ENCODE results near the gene SKA3. TPM values are rescaled to one million over a fixed set of nuclear protein-coding genes. Genes with fewer than 3 reads are reported as not detected.

Gene SKA3
- total RNA-seq, 1 donor: 13.8 TPM

DNA sequence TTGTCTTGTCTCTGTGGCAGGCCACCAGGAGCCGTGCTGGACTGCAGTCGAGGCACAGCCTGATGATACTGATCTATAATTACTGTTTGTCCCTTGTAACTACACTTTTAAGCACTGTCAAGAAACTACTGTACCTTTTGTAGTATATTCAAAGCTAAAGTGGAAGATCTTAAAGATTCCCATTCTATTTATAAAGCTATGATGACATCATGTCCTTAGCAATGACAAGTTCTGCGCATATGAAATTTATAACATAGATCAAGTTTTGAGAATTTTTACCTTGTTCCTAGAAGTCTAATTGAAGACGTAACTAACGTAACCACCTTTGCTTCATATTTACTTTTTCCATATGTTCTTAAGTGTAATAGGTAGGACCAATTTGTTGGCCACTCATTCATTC lies 58.2 kb downstream of the SKA3 start:
- Histone ChIP-seq H3K9me3 (ENCODE audit: low read depth, low read length) (no peaks in the 10 kb centered on the region), H3K27ac (ENCODE audit: low read depth, low read length) (no peak overlapping the region), H3K36me3 (ENCODE audit: insufficient read depth, low read length) (no peaks in the 10 kb centered on the region), H3K79me2 (ENCODE audit: insufficient read depth, low read length) (no peaks in the 10 kb centered on the region), H4K20me1 (ENCODE audit: insufficient read depth, low read length) (no peaks in the 10 kb centered on the region), H3K4me3 (ENCODE audit: insufficient read depth, low read length) (no peak overlapping the region), H3K4me1 (ENCODE audit: insufficient read depth, low read length) (no peaks in the 10 kb centered on the region), H3K27me3 (ENCODE audit: insufficient read depth, low read length) (no peaks in the 10 kb centered on the region), H3K4me2 (ENCODE audit: insufficient read depth, low read length) (no peak overlapping the region), H2AFZ (ENCODE audit: low read length) (peak overlapping the region; percentile 46)
- TF ChIP-seq, protein P1, sequence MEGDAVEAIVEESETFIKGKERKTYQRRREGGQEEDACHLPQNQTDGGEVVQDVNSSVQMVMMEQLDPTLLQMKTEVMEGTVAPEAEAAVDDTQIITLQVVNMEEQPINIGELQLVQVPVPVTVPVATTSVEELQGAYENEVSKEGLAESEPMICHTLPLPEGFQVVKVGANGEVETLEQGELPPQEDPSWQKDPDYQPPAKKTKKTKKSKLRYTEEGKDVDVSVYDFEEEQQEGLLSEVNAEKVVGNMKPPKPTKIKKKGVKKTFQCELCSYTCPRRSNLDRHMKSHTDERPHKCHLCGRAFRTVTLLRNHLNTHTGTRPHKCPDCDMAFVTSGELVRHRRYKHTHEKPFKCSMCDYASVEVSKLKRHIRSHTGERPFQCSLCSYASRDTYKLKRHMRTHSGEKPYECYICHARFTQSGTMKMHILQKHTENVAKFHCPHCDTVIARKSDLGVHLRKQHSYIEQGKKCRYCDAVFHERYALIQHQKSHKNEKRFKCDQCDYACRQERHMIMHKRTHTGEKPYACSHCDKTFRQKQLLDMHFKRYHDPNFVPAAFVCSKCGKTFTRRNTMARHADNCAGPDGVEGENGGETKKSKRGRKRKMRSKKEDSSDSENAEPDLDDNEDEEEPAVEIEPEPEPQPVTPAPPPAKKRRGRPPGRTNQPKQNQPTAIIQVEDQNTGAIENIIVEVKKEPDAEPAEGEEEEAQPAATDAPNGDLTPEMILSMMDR (IDR thresholded peaks at IDR 0.05; ENCODE audit: extremely low read depth, low read depth, low read length): no peak
- DNase-seq (ENCODE audit: insufficient read length, low spot score, missing footprints): no peak

DNA sequence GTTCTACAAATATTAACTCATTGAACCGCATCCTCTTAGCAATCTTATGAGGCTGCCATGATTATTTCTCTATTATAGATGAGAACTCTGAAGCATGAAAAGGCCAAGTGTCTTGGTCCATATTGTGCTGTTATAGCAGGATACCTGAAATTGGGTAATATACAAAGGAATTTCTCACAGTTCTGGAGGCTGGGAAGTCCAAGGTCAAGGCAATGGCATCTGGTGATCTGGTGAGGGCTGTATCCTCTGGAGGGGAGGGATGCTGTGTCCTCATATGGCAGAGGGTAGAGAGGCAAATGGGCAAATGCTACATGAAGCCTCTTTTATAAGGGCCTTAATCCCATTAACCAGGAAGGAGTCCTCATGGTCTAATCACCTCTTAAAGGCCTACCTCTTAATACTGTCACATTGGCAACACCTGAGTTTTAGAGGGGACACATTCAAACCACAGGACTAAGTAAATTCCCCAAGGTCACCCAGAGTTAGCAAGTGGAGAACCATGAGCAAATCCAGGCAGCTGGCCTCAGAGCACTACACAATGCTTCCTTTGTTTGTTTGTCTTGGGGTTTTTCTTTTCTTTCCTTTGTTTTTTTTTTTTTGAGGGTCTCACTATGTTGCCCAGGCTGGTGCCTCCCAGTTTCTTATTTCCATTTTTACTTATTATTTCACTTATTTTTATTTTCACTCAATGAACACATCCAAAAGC lies 59.1 kb downstream of the SKA3 start:
- TF ChIP-seq, protein P1 (IDR thresholded peaks at IDR 0.05; ENCODE audit: extremely low read depth, low read depth, low read length): no peak
- no peaks in the 10 kb centered on the region for H3K36me3 ChIP-seq (ENCODE audit: insufficient read depth, low read length)
- H3K4me3 ChIP-seq (ENCODE audit: insufficient read depth, low read length): no peak overlapping the region
- H3K4me1 ChIP-seq (ENCODE audit: insufficient read depth, low read length): no peaks in the 10 kb centered on the region
- no peak overlapping the region for H2AFZ ChIP-seq (ENCODE audit: low read length)
- H3K79me2 ChIP-seq (ENCODE audit: insufficient read depth, low read length): no peaks in the 10 kb centered on the region
- no peak for DNase-seq (ENCODE audit: insufficient read length, low spot score, missing footprints)
- no peaks in the 10 kb centered on the region for H4K20me1 ChIP-seq (ENCODE audit: insufficient read depth, low read length)
- no peaks in the 10 kb centered on the region for H3K9me3 ChIP-seq (ENCODE audit: low read depth, low read length)
- no peak overlapping the region for H3K27ac ChIP-seq (ENCODE audit: low read depth, low read length)
- no peaks in the 10 kb centered on the region for H3K27me3 ChIP-seq (ENCODE audit: insufficient read depth, low read length)
- H3K4me2 ChIP-seq (ENCODE audit: insufficient read depth, low read length): no peak overlapping the region

DNA sequence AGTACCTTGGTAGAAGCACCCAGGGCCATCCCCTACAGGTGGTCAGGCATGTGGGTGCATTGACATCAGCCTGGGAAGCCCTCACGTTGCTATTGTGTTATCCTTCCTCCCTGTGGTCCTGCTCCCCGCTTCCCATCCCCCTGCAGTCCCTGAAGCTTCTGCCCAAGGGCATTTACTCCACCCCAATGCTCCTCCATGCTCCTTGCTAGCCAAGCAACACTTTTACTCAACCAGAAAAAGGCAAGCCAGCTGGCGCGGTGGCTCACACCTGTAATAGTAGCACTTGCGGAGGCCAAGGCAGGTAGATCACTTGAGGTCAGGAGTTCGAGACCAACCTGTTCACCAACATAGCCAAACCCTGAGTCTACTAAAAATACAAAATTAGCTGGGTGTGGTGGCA lies 60.2 kb downstream of the SKA3 start:
- no peaks in the 10 kb centered on the region for H3K79me2 ChIP-seq (ENCODE audit: insufficient read depth, low read length)
- no peaks in the 10 kb centered on the region for H4K20me1 ChIP-seq (ENCODE audit: insufficient read depth, low read length)
- TF ChIP-seq, protein P1 (IDR thresholded peaks at IDR 0.05; ENCODE audit: extremely low read depth, low read depth, low read length): no peak
- H3K9me3 ChIP-seq (ENCODE audit: low read depth, low read length): no peaks in the 10 kb centered on the region
- DNase-seq (ENCODE audit: insufficient read length, low spot score, missing footprints): no peak
- no peak overlapping the region for H2AFZ ChIP-seq (ENCODE audit: low read length)
- H3K4me1 ChIP-seq (ENCODE audit: insufficient read depth, low read length): no peaks in the 10 kb centered on the region
- no peaks in the 10 kb centered on the region for H3K36me3 ChIP-seq (ENCODE audit: insufficient read depth, low read length)
- H3K27me3 ChIP-seq (ENCODE audit: insufficient read depth, low read length): no peaks in the 10 kb centered on the region
- no peak overlapping the region for H3K27ac ChIP-seq (ENCODE audit: low read depth, low read length)
- H3K4me3 ChIP-seq (ENCODE audit: insufficient read depth, low read length): no peak overlapping the region
- no peak overlapping the region for H3K4me2 ChIP-seq (ENCODE audit: insufficient read depth, low read length)

DNA sequence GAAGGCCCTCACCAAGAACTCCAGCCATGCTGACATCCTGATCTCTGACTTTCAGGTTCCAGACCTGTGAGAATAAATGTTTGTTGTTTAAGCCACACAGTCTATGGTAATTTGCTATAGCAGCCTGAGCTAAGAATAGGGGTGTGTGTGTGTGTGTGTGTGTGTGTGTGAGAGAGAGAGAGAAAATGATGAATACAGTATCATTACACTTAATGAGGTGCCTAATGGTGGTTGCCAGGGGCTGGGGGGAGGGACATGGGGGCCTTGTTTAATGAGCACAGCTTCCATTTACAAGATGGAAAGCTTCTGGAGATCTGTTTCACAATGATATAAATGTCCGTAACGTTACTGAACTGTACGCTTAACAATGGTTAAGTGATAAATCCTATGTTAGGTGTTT lies 61.1 kb downstream of the SKA3 start:
- H4K20me1 ChIP-seq (ENCODE audit: insufficient read depth, low read length): no peaks in the 10 kb centered on the region
- H3K27me3 ChIP-seq (ENCODE audit: insufficient read depth, low read length): no peaks in the 10 kb centered on the region
- H3K4me1 ChIP-seq (ENCODE audit: insufficient read depth, low read length): no peaks in the 10 kb centered on the region
- no peak overlapping the region for H3K4me2 ChIP-seq (ENCODE audit: insufficient read depth, low read length)
- no peaks in the 10 kb centered on the region for H3K36me3 ChIP-seq (ENCODE audit: insufficient read depth, low read length)
- H3K27ac ChIP-seq (ENCODE audit: low read depth, low read length): no peak overlapping the region
- no peak for DNase-seq (ENCODE audit: insufficient read length, low spot score, missing footprints)
- H3K9me3 ChIP-seq (ENCODE audit: low read depth, low read length): no peaks in the 10 kb centered on the region
- no peak overlapping the region for H3K4me3 ChIP-seq (ENCODE audit: insufficient read depth, low read length)
- no peak overlapping the region for H2AFZ ChIP-seq (ENCODE audit: low read length)
- H3K79me2 ChIP-seq (ENCODE audit: insufficient read depth, low read length): no peaks in the 10 kb centered on the region
- TF ChIP-seq, protein P1 (IDR thresholded peaks at IDR 0.05; ENCODE audit: extremely low read depth, low read depth, low read length): no peak

Data from osteoblast (primary cell).